ENCODE data around the gene NTRK3.

GRCh38 chr15:88262064-88262463 is 5.5 kb upstream of the NTRK3 start:
- TF ChIP-seq EZH2phosphoT487 (IDR thresholded peaks at IDR 0.05; ENCODE audit: low read depth) (no peak), CTCF (IDR thresholded peaks at IDR 0.05; ENCODE audit: low read depth, low read length) (no peak)
